ENCODE measurements around the gene EXOC3L2.

GRCh38 chr19:45172173-45172572 is 73.0 kb downstream of the EXOC3L2 start:
- TF ChIP-seq, protein P1, sequence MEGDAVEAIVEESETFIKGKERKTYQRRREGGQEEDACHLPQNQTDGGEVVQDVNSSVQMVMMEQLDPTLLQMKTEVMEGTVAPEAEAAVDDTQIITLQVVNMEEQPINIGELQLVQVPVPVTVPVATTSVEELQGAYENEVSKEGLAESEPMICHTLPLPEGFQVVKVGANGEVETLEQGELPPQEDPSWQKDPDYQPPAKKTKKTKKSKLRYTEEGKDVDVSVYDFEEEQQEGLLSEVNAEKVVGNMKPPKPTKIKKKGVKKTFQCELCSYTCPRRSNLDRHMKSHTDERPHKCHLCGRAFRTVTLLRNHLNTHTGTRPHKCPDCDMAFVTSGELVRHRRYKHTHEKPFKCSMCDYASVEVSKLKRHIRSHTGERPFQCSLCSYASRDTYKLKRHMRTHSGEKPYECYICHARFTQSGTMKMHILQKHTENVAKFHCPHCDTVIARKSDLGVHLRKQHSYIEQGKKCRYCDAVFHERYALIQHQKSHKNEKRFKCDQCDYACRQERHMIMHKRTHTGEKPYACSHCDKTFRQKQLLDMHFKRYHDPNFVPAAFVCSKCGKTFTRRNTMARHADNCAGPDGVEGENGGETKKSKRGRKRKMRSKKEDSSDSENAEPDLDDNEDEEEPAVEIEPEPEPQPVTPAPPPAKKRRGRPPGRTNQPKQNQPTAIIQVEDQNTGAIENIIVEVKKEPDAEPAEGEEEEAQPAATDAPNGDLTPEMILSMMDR (conservative IDR thresholded peaks at IDR 0.05; ENCODE audit: low read depth, low read length): no peak
- TF ChIP-seq EZH2 (IDR thresholded peaks at IDR 0.05; ENCODE audit: borderline replicate concordance, low read depth, low read length, poor library complexity, severe bottlenecking): no peak

All from A673 (cell line).